A204.1 (cell line): ENCODE results near the gene CDH15.
"Not testable (repeated sequence)": the region's sequence is repeated elsewhere in the genome, so short reads cannot be mapped to it uniquely, and the experiment has no call there.

Source experiments
- FAIRE-seq: peaks from 2 replicates; lab custom pipeline; 2012; peaks lifted over from hg19 to GRCh38; lab: Jason Lieb, UNC

CDH15 gene

GRCh38 chr16:89156740-89157645, 14.6 kb upstream of the CDH15 start:
- FAIRE-seq: no peak

GRCh38 chr16:89157778-89158177, 13.8 kb upstream of the CDH15 start:
- FAIRE-seq: no peak

GRCh38 chr16:89159066-89159849, 12.3 kb upstream of the CDH15 start:
- FAIRE-seq: no peak

GRCh38 chr16:89159850-89160354, 11.6 kb upstream of the CDH15 start:
- no peak for FAIRE-seq

GRCh38 chr16:89160977-89161701, 10.4 kb upstream of the CDH15 start:
- FAIRE-seq: no peak

GRCh38 chr16:89161763-89162713, 9.5 kb upstream of the CDH15 start:
- FAIRE-seq: no peak

GRCh38 chr16:89163297-89163696, 8.3 kb upstream of the CDH15 start:
- no peak for FAIRE-seq

GRCh38 chr16:89164436-89164835, 7.1 kb upstream of the CDH15 start:
- no peak for FAIRE-seq

- FAIRE-seq: no peak
Measured at GRCh38 chr16:89164847-89165680, 6.5 kb upstream of the CDH15 start.

- FAIRE-seq: not testable (repeated sequence)
Measured at GRCh38 chr16:89165681-89165979, 5.9 kb upstream of the CDH15 start.

- no peak for FAIRE-seq
Measured at GRCh38 chr16:89166696-89167424, 4.7 kb upstream of the CDH15 start.

- FAIRE-seq: no peak
Measured at GRCh38 chr16:89167425-89167941, 4.1 kb upstream of the CDH15 start.

- FAIRE-seq: no peak
Measured at GRCh38 chr16:89168381-89169189, 3.0 kb upstream of the CDH15 start.

GRCh38 chr16:89169778-89170177, 1.8 kb upstream of the CDH15 start:
- no peak for FAIRE-seq

- FAIRE-seq: no peak
Measured at GRCh38 chr16:89170346-89171215, 967 bp upstream of the CDH15 start.

- FAIRE-seq: no peak
Measured at GRCh38 chr16:89172171-89172527, 601 bp downstream of the CDH15 start.

GRCh38 chr16:89172528-89173173, 1.1 kb downstream of the CDH15 start:
- FAIRE-seq: no peak
